ENCODE data around the gene NUP42.

DNA sequence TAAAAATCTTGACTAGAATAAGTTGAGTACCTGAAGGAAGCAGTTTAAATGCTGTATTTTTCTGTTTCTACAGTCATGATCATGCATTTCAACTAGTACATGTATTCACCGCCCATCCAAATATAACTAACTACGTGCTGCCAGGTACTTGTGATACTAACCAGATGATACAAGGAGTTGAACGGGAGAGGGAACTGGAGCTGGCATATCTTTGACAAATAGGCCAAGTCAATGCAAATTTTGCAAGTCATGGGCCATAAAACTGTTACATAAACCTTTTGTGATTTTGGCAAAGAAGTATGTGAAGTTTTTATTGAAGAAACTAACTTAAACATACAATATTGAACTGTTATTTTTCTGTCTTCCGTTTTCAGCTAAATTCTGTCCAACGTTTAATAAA, 14.5 kb downstream of the NUP42 start:
- TF ChIP-seq, protein P1, sequence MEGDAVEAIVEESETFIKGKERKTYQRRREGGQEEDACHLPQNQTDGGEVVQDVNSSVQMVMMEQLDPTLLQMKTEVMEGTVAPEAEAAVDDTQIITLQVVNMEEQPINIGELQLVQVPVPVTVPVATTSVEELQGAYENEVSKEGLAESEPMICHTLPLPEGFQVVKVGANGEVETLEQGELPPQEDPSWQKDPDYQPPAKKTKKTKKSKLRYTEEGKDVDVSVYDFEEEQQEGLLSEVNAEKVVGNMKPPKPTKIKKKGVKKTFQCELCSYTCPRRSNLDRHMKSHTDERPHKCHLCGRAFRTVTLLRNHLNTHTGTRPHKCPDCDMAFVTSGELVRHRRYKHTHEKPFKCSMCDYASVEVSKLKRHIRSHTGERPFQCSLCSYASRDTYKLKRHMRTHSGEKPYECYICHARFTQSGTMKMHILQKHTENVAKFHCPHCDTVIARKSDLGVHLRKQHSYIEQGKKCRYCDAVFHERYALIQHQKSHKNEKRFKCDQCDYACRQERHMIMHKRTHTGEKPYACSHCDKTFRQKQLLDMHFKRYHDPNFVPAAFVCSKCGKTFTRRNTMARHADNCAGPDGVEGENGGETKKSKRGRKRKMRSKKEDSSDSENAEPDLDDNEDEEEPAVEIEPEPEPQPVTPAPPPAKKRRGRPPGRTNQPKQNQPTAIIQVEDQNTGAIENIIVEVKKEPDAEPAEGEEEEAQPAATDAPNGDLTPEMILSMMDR (conservative IDR thresholded peaks at IDR 0.05; ENCODE audit: low read length): no peak
- TF ChIP-seq EZH2phosphoT487 (IDR thresholded peaks at IDR 0.05; ENCODE audit: borderline replicate concordance): no peak

Measured in Loucy (cell line).